Measurements from ENCODE around the gene SINHCAF.

SINHCAF gene

GRCh38 chr12:31232361-31232965 is 93.5 kb downstream of the SINHCAF start:
- no peak for TF ChIP-seq POU6F1 (CRISPR knock-in tag; IDR thresholded peaks at IDR 0.05; ENCODE audit: borderline replicate concordance, low read depth)
- no peak for TF ChIP-seq RARB (CRISPR knock-in tag; IDR thresholded peaks at IDR 0.05)
- no peak for TF ChIP-seq ZFP30 (CRISPR knock-in tag; IDR thresholded peaks at IDR 0.05)
- no peak for TF ChIP-seq ZNF70 (CRISPR knock-in tag; IDR thresholded peaks at IDR 0.05)
- TF ChIP-seq GLIS3 (CRISPR knock-in tag; IDR thresholded peaks at IDR 0.05) = no peak
- no peak for TF ChIP-seq ZNF8 (CRISPR knock-in tag; IDR thresholded peaks at IDR 0.05)
- no peak for TF ChIP-seq ISL1 (CRISPR knock-in tag; IDR thresholded peaks at IDR 0.05)
- TF ChIP-seq TCF4 (CRISPR knock-in tag; IDR thresholded peaks at IDR 0.05; ENCODE audit: borderline replicate concordance) = no peak
- no peak for TF ChIP-seq ZFP3 (CRISPR knock-in tag; IDR thresholded peaks at IDR 0.05)
- no peak for TF ChIP-seq ESRRG (CRISPR knock-in tag; IDR thresholded peaks at IDR 0.05)
- TF ChIP-seq ARNTL (CRISPR knock-in tag; IDR thresholded peaks at IDR 0.05; ENCODE audit: borderline replicate concordance, low read depth) = no peak
- no peak for TF ChIP-seq ZC3H10 (CRISPR knock-in tag; IDR thresholded peaks at IDR 0.05)
- TF ChIP-seq TSHZ2 (CRISPR knock-in tag; IDR thresholded peaks at IDR 0.05) = no peak
- TF ChIP-seq BACH2 (CRISPR knock-in tag; IDR thresholded peaks at IDR 0.05; ENCODE audit: borderline replicate concordance) = no peak
- ATAC-seq = no peak

GRCh38 chr12:31231611-31232360 is 94.2 kb downstream of the SINHCAF start:
- TF ChIP-seq CREB5 (CRISPR knock-in tag; IDR thresholded peaks at IDR 0.05; ENCODE audit: low read depth) (no peak), OSR1 (CRISPR knock-in tag; IDR thresholded peaks at IDR 0.05) (no peak), ZC3H10 (CRISPR knock-in tag; IDR thresholded peaks at IDR 0.05) (no peak), ISL1 (CRISPR knock-in tag; IDR thresholded peaks at IDR 0.05) (no peak), CSRNP3 (CRISPR knock-in tag; IDR thresholded peaks at IDR 0.05) (no peak), CSDC2 (CRISPR knock-in tag; IDR thresholded peaks at IDR 0.05) (no peak), TOX (CRISPR knock-in tag; IDR thresholded peaks at IDR 0.05; ENCODE audit: borderline replicate concordance) (no peak), ARNTL (CRISPR knock-in tag; IDR thresholded peaks at IDR 0.05; ENCODE audit: borderline replicate concordance, low read depth) (no peak), SNAI2 (CRISPR knock-in tag; IDR thresholded peaks at IDR 0.05) (no peak), TCF4 (CRISPR knock-in tag; IDR thresholded peaks at IDR 0.05; ENCODE audit: borderline replicate concordance) (no peak)
- no peak for ATAC-seq

All from SK-N-SH treated with all-trans-retinoic acid at 6 μM for 48 hours (cell line).